GM20000 (cell line): Measurements from ENCODE around the gene CDKN2D.

Experiments used
- DNase-seq: peaks from one replicate; pipeline ENCODE4 v3.0.0; 2012; ENCODE audit warnings: low spot score
- TF ChIP-seq, protein P1 (sequence below): IDR thresholded peaks from 2 replicates; pipeline ENCODE4 v1.5.1; 2012; ENCODE audit warnings: mild to moderate bottlenecking, control low read depth; ENCODE audit errors: extremely low read depth, missing control alignments

CDKN2D gene

DNA sequence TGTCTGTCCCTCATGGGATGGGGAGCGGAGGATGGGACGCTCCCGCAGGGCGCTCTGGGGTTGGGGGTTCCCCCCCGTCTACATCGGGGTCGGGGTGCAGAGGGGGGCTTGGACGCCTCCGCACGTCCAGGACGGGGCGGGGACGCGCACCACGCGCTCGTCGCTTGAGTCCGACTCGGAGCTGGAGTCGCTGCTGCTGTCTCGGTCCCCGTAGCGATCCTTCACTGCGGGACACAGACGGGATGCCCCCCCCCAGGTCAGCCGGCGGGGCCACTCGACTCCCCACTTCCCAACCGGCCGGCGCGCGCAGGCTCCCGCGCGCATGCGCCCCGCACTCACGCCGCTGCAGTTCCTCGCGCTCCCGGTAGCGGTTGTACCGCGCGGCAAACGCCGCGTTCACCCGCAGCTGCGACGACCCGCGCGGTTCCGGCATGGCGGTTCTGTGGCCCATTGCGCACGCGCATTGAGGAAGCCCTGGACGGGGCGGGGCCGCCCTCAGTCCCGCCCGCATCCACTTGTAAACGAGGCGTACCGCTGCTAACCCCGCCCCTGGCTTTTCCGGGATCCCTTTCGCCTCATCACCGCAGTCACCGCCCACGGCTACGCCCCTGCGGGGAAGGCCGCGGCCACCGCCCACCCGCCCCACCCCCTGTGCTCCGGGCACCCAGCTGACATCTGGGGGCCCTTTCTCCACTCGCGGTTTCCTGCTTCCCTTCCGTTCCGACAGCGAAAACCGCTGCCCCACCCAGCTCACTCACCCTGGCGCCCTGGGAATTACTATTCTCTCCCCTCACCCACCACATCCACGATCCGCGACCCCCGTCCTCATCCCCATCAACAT, 3.0 kb downstream of the CDKN2D start, which contains the start of gene KRI1:
Gene KRI1, minus strand, starts transcription at position 444 of the 841 bp plus-strand sequence. Its CDS starts 11 bp downstream, at position 433.
- DNase-seq, result peak; percentile 99
- TF ChIP-seq, protein P1, sequence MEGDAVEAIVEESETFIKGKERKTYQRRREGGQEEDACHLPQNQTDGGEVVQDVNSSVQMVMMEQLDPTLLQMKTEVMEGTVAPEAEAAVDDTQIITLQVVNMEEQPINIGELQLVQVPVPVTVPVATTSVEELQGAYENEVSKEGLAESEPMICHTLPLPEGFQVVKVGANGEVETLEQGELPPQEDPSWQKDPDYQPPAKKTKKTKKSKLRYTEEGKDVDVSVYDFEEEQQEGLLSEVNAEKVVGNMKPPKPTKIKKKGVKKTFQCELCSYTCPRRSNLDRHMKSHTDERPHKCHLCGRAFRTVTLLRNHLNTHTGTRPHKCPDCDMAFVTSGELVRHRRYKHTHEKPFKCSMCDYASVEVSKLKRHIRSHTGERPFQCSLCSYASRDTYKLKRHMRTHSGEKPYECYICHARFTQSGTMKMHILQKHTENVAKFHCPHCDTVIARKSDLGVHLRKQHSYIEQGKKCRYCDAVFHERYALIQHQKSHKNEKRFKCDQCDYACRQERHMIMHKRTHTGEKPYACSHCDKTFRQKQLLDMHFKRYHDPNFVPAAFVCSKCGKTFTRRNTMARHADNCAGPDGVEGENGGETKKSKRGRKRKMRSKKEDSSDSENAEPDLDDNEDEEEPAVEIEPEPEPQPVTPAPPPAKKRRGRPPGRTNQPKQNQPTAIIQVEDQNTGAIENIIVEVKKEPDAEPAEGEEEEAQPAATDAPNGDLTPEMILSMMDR, result peak; percentile 5

DNA sequence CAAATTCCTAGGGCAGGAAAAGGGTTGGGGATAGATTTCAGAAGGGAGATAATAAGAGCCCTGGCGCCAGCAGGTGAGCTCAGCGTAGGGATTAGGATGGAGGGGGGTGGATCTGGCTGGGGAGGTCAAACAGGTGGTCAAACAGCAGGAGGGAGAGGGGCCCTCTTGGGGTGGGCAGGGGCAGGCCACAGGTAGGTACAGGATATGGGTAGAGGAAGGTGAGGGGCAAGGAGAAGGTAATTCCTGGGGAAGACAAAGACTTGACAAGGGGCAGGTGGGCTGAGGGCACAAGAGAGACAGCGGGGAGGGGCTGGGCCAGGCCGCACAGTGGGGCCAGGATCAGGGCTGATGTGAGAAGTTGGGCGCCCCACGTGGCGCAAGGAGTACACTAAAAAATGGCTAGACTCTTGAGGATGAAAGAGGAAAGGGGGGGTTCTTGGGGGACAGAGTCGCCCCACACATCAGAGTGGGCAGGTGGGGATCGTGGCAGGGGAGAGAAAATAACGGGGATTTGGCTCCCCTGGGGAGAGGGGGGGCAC, 3.7 kb downstream of the CDKN2D start:
- TF ChIP-seq, protein P1, result peak; percentile 31
- peak; percentile 82 for DNase-seq

DNA sequence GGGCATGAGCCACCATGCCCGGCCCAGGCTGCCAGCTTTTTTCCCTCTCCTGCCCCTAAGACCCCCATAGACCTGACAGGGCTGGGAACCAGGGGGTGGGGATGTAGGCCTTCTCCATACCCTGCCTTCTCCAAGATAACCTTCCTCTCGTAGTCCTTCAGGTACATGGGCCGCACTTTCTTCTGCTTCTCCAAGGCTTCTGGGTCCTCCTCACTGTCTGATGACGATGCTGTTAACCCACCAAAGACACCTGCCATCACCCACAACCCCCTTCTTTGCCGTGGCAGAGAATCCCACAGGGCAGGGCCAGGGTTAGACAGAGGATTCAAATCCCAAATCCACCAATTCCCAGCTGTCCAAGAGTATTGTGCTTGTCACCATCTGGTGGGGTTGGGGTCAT, 6.2 kb downstream of the CDKN2D start:
- DNase-seq, result no peak
- TF ChIP-seq, protein P1, result no peak

DNA sequence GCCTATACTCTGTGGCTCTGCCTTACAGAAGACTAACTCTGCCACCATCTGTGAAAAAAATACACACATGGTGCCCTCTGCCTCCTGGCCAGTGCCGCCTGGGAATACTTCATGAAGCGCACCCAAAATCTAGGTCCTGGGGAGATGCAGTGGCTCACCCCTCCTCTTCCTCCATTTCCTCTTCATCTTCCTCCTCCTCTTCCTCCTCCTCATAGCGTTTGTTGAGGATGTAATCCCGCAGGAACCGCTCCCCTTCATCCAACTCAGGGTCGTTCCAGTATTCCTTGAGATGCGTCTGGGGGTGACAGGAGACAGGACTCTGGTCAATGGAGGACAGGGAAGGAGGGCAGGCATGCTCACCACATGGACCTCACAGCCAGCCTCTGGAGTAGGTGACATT, 8.6 kb downstream of the CDKN2D start:
- no peak for DNase-seq
- TF ChIP-seq, protein P1, result no peak

DNA sequence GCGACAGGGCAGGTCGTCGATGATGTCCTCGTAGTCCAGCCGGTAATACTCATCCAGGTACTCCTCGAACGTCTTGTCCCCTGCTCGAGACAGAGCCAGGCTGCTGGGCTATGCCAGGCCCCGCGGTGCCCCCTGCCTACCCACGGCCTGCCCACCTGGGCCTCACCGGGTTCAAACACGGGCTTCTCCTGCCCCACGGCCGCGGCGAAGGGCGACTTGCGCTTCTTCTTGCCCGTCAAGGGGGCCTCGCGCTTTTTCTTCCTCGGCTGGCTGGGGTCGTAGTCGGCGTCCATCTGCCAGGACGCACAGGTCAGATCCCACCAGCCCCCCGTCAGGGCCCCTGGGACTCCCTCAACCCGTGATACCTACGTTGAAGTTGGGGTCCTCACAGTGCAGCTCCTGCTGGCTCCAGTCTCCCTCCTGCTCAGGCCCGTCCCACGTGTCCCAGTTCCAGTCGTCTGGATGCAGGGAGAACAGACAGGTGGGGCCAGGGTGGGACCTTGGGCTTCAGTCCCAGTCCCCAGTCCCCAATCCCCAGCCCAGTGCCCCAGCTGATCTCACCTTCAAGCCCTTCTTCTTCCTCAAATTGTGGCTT, 11.1 kb downstream of the CDKN2D start:
- TF ChIP-seq, protein P1, result no peak
- peak; percentile 9 for DNase-seq

DNA sequence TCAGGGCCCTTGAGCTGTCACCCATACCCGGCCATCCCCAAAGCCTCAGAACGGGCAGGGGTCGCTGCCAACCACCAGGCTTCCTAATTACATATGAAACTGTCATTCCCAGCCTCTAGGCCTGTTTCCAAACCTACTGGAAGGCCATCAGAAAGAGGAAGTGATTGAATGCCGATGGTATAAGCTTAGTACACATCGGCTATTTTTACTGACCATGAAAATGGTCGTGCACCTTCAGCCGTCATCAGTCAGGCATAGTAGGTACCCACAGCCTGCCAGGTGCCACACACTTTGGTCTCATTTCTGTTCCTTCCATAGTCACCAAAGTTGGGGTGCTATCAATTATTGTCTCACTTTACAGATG, 13.2 kb downstream of the CDKN2D start:
- DNase-seq, result peak; percentile 25
- TF ChIP-seq, protein P1, result no peak

DNA sequence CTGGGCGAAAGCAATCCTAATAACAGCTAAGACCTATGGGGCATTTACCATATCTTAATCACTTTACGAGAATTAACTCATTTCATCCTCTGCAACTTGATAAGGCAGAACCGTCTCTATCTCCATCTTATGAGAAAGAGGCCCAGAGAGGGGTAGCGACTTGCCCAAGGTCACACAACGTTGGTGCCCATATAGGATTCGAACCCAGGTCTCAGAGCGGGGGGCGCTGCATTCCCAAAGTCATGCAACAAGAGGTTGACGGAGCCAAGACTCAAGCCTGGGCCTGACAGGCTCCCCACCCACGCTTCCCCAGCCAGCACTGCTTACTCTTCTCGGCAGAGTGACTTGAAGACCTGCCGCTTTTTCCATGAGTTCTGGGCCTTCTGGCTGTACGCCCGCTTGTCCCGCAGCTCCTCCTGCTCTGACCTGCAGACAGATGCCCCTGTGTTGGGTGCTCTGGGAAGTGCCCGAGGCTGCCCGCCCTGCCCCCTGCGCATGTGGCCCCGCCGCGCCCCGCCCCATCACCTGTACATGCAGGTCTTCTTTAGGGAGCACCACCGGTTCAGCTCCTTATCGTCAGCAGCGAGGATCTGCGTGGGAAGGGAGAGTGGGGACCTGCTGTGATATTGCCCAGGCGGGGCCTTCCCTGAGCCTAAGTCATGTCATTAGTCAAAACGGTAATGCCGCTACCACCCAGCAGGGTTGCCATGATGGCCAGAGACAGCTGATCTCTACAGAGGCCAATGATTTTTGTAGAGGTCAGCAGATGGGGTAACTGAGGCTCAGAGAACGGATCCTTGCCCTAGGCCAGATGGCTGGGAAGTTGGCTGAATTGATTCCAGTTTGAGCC, 13.8 kb downstream of the CDKN2D start:
- peak; percentile 14 for DNase-seq
- TF ChIP-seq, protein P1, result no peak
